ENCODE measurements around the gene DOCK4. TPM values are rescaled to one million over a fixed set of nuclear protein-coding genes. Genes with fewer than 3 reads are reported as not detected.

Gene DOCK4
- total RNA-seq, 1 donor from 2014 or later, result 162 TPM

DNA sequence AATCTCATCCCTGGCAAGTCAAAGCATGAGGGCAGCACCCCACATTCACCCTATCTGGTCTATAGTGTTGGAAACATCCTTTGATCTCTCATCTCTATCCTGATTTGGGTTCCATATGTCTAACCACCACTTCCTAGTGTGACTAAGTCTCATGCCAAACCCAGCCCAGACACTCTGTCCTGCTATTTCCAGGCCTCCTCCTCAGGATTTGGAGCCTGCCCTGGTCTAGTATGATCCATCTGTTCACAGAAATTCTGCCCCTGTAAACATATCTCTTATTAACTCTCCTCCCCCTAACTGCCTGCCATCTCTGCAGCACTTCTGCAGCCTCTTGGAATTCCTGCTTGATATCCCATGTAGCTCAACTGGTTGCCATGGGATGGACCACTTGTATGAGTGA lies 323.0 kb downstream of the DOCK4 start:
- DNase-seq, result no peak

DNA sequence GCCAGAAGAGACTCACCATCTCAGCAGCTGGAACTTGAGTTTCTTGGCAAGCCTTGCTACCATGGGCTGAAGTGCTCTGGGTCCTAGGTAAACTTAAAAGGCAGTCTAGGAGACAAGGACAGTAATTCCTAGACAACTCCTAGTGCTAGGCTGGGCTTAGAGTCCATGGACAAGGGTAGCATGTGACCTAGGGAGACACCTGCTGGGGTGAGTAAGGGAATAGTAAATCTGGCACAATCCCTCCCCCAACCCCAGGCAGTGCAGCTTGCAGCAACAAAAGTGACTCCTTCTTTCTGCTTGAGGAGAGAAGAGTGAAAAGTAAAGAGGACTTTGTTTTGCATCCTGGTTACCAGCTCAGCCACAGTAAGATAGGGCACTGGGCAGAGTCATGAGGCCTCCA lies 327.4 kb downstream of the DOCK4 start:
- peak; percentile 24 for DNase-seq

DNA sequence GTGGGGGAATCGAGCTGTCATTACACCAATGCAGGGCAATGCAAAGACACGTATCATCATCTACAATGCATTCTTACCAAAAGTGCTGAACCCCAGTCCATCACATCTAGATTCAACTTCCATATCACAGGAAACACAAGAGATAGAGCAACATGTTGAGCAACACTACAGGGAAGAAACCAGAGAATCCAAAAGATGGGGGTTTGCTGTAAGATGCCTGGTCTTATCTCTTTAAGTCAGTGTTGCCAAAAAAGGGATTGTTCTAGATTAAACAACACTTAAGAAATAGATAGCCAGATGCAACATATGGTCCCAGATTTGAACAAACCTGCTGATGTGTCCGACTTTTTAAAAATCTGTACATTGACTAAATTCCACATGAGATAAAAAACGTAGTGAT lies 328.3 kb downstream of the DOCK4 start:
- DNase-seq, result no peak

DNA sequence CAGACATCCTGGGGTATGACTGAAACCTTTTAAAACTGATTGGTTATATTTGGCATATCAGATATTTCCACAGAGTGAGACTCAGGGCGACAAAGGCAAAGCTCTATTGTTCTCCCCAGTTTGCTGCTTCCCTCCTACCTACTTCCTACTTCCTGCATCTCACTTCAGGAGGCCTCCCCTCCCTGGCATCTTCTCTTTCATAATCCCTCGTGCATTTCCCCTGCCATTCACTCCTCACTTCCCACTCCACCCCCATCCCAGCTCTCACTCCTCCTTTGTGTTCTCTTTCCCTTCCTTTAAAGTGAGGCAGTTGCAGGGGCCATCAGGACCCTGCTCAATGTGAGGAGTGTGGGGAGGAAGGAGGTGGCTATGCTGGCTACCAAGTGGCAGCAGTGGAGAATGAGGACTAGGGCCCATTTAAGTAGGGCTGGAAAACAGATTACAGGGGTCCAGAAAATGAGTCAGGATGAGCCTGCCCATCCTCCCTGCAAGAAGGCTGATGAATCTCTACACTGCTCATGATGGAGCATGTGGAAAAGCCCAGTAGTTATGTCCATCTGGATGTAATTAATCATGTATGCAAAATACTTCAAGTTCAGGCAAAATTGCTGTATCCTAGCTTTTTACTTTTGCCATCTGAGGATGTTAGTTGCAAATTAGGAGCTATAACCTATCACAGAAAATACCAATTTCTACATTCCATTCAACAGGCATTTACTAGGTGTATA lies 332.1 kb downstream of the DOCK4 start:
- DNase-seq, result peak; percentile 75

DNA sequence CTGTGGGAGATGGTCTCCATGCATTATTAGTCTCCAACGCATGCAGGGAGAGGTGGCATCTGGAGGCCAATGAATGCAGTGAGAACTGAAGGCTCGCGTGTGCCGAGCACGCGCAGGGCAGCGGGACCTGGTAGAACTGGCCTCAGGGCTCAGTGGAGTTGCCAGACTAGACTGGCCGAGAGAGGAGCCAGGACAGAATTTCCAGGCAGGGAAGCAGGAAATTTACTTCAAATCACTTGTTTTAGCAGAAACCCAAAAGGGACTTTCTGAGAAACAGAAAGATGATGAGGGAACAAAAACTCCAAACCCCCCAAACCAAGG lies 332.9 kb downstream of the DOCK4 start:
- peak; percentile 20 for DNase-seq

DNA sequence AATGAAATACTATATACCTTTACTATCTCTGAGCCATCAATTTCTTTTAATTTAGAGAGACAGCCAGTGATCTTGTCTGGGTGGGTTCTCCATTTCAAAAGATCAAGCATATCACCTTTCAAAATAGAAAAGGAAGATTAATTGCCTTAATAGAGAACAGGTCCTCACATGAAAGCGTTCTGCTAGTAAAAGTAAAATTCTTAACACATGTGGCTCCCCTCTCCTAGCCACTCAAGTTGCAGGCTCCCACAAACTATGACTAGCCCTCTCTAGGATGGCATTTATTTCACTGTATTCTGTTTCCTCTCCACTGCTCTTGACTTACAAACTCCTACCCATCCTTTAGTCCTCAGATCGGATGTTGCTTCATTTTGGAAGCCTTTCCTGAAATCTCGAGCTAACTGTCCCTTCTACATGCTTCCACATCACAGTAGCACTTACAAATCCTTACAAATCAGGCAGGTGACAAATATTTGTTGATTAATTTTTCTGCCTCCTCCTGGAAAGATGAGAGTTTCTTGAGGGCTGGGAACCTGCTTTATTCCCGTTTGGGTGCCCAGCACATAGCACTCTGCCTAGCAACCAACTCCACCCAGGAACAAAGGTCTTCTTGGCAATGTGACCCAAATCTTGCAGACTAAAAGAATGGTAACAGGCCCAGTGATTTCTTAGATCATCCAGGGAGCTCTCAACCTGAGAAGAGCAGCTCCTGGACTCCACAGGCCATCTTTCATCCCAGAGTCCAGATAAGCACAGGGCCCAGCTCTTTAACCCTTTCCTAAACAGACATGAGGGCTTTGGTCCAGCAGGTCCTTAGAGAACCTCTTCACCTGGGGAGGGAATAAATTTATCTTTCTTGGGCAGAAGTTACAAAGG lies 333.5 kb downstream of the DOCK4 start:
- DNase-seq, result no peak

DNA sequence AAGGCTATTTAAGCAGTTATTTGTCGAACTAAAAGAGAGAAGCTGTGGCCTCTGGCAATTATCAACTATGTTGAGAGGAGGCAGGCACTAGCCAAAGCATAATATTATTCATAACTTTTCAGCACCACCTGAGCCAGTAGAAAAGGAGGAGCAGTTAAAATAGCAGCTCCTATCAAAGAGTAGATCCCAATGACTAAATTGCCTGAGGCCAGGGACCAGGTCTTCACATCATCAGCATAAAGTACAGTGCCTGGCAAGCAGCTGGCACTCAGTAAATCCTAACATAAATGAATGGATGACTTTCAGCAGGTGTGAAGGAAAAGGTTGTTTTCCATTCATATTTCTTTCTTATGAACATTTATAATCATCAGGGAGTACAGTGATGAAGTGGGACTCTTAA lies 334.9 kb downstream of the DOCK4 start:
- DNase-seq, result no peak

DNA sequence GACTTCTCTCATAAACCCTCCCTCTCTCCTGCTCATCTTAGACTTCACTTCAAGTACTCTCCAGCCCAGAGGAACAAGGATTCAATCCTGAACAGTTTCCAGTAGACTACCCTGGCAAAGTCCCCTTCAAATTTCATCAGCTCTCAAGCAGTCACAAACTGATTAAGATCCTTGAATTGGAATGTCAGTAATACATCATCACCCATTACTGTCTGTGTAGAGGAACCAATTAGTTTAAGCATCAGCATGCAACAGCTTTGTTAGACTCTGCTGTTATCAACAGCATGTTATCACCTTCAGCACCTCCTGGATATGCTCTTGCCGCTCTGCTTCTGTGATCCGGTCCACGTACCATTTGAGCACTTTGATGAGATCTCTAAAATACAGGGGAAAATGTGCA lies 336.9 kb downstream of the DOCK4 start:
- no peak for DNase-seq

DNA sequence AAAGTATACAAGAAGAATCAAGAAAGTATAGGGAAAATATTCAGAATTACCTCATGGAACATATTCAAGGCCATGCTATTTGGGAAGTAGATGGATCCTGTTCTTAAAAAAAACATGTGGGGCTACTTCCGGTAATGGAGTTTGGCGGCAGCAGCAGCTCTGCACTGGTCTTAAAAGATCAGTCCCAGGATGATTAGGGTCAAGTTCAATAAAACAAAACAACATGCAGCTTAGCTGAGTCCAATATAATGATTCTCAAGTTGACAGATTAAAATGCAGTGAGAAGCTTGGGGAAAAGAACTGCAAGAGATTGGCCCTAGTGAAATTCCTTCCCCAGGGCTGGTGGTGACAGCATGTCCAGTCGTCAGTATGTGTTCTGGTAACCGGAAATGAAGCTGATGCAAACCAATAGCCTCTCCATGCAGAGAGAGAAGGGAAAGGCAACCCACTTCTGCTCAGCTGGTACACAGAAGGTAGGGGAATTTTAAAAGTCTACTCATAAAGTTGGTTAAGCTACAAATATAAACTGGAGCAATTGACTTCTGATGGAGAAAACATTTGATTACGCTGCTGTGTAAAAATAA lies 338.8 kb downstream of the DOCK4 start:
- peak; percentile 30 for DNase-seq

DNA sequence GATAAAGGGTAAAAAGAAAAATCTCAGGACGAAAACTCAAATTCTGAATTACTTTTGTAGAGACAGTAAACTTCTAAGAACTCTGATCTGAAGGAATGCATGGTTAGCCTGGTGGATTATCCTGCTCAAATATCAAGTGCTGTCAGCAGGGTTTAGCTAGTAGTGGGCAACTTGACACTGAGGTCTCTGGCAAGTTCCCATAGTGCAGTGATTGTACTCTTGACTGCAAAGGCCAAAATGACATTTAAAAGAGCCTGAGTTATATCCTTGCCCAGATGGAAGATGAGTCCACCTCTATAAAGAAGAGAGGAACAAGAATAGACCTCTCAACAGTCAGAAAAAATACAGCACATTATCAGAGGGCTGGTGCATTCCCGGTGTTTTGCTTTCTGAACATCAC lies 339.4 kb downstream of the DOCK4 start:
- no peak for DNase-seq

DNA sequence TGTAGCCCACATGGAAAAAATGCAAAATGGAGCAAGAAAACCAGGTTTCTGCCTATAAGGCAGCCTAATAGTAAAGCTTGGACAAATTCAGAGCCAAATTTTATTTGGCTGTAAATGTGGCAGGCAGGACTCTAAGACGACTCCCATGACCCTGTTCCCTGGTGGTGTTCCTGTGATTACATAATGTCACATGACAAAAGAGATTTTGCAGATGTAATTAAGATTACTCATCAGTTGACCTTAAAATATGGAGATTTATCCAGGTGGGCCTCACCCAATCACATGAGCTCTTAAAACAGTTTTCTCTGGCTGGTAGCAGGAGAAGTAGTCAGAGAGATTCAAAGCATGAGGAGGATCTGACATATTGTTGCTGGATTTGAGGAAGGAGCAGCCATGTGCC lies 340.8 kb downstream of the DOCK4 start:
- DNase-seq, result no peak

DNA sequence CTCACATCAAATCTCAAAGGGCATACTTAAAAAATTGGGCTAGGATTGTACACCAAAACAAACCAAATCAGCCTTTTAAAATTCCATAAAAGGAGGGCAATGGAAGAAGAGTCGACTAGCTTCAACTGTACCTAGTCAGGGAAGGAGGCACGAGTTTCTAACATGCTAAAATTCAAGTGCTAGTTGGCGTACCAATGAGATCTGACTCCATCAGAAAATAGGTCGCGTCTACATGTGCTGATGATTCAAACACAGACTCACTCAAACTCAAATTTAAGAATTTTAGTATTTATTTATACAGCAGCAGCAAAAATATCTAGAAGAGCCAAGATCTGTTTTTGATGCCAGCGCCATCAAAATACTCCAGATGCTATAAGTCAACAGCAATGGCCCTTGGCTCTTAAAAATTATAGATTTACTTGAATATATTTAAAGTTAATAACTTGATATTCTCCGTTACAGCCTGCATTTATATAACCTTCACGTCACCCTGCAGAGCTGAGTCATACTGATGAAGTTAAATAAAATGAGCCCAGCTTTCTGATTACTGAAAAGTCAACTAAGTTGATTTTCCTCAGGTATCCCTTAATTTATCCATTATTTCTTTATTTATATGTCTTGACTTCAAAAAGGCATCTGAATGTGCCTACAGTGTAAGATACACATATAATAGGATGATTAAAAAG lies 341.8 kb downstream of the DOCK4 start:
- DNase-seq, result no peak

DNA sequence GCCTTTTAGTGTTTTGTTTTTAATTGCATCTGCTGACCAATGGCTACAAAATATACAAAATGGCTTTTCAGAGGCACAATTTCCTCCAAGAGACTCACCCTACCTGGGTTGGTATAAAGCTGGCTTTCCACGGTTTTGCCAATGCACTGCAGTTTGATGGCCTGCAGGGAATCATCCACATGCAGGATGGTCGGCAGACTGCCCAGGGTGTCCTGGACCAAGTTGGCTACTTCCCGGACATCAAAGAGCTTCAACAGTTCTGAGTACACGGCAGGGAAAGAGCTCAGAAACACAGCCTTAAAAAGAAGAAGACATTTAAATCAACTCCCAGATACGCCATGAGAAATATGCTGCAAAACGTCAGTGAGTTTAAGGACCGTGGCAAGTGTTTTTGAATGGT lies 342.9 kb downstream of the DOCK4 start:
- no peak for DNase-seq

DNA sequence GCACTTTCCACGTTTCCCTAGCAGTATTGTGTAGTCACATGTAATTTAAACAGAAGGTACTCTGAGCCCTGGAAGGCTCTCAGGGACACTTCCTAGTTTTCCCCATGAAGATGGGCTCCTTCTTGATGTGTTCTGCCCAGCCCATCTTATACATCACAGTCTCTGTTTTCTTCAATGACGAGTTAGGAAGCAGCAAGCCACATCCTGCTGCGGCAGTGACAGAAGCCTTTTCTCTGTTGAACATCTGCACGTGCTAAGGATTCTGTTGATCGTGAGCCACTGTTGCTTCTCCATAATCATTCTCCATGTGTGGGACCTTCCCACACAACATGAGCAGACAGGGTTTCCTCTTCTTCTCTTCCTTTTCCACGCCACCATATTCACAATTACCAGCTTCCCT lies 346.0 kb downstream of the DOCK4 start:
- DNase-seq, result no peak

DNA sequence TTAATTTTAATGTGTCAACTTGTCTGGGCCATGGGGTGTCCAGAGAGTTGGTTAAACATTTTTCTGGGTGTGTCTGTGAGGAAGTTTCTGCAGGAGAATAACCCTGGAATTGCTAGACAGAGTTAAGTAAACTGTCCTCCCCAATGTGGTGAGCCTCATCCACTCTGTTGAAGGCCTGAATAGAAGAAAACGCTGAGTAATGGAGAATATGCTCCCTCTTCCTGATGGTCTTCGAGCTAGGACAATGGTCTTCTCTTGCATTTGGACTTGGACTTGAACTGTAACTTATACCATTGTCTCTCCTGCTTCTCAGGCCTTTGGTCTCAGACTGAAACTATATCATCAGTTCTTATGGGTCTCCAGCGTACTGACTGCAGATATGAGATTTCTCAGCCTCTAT lies 347.9 kb downstream of the DOCK4 start:
- DNase-seq, result no peak

DNA sequence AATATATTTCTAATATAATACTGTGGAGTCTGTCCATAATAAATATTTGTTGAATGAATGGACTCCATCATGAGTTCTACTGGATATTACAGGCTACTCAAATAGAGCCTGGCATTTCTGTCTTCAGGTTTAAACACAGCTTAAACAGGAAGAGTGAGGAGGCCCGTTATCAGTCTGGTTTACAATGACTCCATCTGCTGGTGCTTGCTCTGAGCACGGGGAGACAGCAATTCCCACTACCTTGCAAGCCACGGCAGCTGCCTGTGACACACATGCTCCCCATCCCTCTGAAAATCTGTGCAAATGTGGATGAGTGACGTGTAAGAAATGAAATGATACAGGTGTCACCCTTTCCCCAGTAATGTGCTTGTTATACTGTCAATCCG lies 350.4 kb downstream of the DOCK4 start:
- peak; percentile 49 for DNase-seq

DNA sequence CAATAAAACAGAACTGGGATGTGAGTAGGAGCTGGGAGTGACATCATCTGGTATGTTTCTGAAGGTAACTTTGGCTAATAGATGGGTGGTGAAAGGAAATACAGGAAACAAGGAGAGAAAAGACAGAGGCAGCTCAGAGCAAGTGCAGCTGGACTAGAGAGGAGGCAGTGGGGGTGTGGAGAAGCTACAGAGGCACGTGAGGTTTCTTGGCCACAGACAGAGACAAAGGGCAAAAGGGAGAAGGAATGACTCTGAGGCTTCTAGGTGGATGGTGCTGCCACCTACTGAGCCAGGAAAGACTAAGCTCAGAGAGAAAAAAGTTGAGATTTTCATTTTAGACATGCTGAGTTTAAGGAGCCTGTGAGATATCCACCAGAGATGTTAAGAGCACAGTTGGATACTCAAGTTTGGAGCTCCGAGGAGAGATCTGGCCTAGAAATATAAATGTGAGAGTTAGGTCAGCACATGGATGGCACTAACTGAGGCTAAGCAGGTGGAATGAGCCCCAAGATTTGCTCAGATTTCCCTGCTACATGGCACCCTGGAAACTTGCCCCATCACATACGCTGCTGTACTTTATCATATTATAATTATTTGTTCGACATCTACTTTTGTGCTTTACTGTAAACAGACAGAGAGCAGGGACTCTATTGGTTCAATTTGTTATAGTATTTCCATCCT lies 350.9 kb downstream of the DOCK4 start:
- peak; percentile 86 for DNase-seq

DNA sequence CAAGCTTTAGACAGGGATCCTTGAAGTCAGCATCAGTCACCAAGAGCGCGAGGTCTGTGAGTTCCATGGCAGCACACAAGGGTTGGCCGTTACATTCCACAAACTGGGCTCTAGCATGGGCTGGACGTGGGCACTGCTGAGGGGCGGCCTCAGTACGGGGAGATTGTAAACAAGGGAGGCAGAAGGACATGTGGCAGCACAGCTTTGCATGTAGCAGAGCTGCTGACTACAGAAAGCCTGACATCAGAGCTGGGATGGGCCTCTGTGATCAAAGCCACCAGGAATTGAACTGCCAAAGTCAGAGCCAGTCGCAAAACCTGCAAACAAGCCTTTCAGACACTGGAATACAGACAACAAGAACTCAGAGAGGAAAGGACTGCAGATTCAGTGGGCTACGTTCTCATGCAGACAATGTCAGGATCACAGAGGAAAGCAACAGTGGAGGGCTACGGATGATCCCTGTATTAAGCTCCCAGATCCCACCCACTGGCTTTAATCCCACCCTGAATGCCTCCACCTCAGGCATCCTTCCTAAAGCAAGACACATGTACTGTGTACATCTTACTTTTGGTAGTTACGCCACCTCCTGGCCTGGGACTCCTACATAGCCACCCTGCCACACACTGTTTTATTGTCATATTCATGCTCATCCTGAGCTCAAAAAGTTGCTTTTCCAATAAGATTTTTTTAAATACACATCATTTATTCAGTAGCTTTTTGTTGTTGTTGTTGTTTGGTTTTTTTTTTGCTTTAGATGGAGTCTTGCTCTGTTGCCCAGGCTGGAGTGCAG lies 352.8 kb downstream of the DOCK4 start:
- DNase-seq, result no peak

DNA sequence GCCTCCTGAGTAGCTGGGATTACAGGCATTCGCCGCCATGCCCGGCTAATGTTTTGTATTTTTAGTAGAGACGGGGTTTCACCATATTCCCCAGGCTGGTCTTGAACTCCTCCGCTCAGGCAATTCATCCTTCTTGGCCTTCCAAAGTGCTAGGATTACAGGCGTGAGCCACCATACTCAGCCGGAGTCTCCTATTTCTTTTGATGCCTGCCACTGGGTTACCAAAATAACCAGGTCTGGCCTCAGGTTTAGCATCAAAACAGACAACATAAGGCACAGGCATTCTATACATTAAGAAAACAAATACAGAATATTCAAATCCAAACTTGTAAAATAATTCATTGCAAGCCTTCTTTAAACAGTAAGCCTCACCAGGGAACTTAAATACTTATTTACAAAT lies 354.1 kb downstream of the DOCK4 start:
- no peak for DNase-seq

DNA sequence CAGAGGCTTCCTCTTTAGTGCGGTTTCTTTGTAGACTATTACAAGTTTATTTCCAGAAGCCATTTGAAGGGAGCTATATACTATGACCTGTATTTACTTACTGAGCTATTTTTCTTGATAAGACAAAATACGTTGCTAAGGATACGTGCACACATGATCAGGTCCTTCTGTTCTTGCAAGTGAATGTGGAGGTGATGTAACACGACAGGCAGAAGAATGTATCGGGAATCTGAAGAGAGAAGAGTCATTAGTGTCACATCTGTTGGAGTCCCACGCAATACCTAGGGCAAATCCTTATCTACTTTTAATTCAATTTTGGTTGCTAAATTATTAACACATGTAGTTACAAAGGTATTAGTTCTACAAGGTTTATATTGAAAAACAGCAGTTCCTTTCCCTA lies 359.3 kb downstream of the DOCK4 start:
- no peak for DNase-seq

DNA sequence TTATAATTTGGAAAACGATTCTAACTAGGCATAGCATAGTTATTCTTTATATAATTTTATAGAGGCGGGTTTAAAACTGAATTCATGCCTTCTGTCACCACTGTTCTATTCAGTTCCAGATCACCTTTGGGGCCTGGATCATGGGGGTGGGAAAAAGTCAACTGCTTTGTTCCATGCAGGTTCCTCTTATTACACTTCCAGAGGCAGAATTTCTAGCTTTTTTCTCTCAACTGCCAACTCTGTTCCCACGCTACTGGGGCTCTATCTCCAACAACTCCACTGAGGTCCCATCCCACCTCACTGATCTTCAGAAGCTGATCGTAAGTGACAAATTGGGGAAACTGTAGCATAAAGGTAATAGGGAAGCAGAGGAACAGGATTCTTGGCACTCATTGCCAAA lies 360.3 kb downstream of the DOCK4 start:
- no peak for DNase-seq

Measured in dermis blood vessel endothelial cell (primary cell).